Measurements from ENCODE around the gene PTCHD1.

Gene PTCHD1

DNA sequence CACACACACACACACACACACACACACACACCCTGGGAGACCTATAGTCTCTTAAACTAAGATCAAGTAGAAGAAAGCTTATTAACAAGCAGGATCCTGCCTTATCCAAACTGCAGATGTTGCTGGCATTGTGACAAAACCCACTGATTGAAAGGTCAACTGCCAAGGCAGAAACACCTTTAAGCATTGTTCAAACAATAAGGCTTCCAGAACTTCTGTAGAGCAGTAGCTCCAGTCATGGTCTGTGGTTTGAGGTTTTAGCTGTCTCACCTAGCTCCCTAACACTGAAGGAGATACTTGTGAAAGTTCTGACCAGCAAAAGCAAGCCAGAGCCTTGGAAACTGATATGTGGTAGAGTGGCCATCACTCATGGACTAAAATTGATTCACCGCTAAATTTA, 59.8 kb downstream of the PTCHD1 start:
- no peak for FAIRE-seq
- DNase-seq (ENCODE audit: low spot score), result peak; percentile 25

GRCh38 chrX:23396263-23396662, 61.6 kb downstream of the PTCHD1 start:
- FAIRE-seq, result no peak
- no peak for DNase-seq (ENCODE audit: low spot score)

DNA sequence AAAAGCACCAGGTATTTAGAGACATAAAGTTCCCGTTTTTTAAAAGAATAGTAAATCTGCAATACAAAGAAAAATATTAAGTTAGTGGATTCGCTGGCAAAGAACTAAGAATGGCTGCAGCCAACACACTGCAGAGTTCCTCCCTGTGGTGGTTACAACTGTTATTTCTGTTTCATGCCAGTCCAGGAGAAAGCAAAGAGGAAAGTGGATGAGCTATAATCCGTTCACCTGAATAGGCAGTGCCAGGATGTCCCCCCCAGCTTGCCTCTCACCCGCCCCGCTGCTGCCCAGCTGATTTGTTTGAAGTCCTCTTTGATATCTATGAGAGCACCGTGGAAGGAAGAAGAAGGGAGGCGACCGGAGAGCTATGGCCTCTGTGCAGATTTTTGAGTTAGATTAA, 63.9 kb downstream of the PTCHD1 start:
- no peak for FAIRE-seq
- DNase-seq (ENCODE audit: low spot score), result no peak

DNA sequence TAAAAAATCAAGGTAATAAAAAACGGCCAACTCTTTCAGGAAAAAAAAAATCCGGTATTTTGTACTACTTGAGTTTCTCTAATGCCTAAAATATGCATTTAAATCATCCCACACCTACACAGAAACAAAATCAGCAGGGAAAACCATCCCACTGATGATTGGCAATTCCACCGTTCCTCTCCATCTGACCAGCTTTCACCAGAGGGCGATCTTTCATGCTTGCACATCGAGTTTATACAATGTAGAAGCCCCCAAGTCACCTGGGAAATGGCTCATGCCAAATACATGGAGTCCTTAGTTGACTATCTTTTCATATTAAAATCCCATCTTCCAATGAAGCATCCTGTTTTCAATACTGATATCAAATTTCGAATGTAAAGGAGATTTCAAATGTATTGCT, 69.2 kb downstream of the PTCHD1 start:
- FAIRE-seq, result no peak
- no peak for DNase-seq (ENCODE audit: low spot score)

GRCh38 chrX:23422912-23423311, 88.3 kb downstream of the PTCHD1 start:
- DNase-seq (ENCODE audit: low spot score) (no peak), FAIRE-seq (no peak)

GRCh38 chrX:23434356-23434884, 99.8 kb downstream of the PTCHD1 start:
- FAIRE-seq (no peak), DNase-seq (ENCODE audit: low spot score) (no peak)

DNA sequence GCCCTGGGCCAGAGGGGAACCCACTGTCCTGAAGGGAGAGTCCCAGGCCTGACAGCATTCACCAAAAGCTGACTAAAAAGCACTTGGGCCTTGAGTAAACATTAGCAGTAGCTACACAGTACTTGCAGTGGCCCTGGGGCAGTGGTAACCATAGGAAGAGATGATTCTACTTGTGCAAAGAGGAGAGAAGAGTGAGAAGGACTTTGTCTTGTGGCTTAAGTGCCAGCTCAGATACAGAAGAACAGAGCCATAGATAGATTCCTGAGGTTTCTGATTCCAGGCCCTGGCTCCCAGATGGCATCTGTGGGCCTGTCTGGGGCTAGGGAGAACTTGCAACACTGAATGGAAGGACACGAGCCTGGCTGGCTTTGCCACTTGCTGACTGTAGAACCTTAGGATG, 100.5 kb downstream of the PTCHD1 start:
- FAIRE-seq (no peak), DNase-seq (ENCODE audit: low spot score) (no peak)

GRCh38 chrX:23435575-23435974, 100.9 kb downstream of the PTCHD1 start:
- no peak for FAIRE-seq
- no peak for DNase-seq (ENCODE audit: low spot score)

DNA sequence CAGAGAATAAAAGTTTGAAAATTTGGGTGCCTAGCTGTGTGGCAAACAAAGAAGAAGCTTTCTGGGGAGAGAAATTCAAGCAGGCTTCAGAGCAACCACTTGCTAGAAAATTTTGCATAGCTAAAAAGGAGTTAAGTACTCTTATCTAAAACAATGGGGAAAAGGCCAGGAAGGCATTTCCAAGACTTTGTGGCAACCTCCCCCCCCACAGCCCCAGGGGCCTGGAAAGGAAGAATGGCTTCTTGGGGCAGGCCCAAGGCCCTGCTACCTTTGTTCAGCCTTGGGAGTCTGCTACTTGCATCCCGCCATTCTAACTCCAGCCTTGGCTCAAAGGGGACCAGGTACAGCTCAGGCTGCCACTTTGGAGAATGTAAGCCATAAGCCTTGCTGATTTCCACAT, 102.2 kb downstream of the PTCHD1 start:
- no peak for DNase-seq (ENCODE audit: low spot score)
- no peak for FAIRE-seq

DNA sequence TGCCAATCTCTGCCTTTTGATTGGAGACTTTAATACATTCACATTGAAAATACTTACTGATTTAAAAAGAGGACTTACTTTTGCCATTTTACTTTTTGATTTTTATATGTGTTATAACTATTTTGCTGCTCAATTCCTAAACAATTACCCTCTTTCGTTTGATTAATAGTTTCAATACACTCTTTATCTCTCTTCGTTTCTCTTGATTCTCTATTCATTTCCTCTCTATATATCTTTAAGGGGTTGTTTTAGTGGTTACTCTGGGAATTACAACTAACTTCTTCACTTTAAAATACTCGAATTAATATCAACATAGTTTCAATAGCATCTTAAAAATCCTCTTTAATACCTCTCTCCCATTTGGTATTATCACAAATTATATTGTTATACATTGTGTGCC, 116.6 kb downstream of the PTCHD1 start:
- DNase-seq (ENCODE audit: low spot score) (no peak), FAIRE-seq (no peak)
